ENCODE measurements around the gene PIGH. TPM values are rescaled to one million over a fixed set of nuclear protein-coding genes. Genes with fewer than 3 reads are reported as not detected.
"Not testable (repeated sequence)": the region's sequence is repeated elsewhere in the genome, so short reads cannot be mapped to it uniquely, and the experiment has no call there.

The PIGH gene, protein sequence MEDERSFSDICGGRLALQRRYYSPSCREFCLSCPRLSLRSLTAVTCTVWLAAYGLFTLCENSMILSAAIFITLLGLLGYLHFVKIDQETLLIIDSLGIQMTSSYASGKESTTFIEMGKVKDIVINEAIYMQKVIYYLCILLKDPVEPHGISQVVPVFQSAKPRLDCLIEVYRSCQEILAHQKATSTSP
- polyA plus RNA-seq (ENCODE audit: insufficient read length in 12 of 12): 10 to 100 TPM in 10 of 12 donors, not detected in 2; 12.6 to 18.2 (median 15.7) TPM
- long read RNA-seq, donor 1, transcript PIGH-201 (4 exons, 1,420 nt): major isoform, 12 of 20 reads
- long read RNA-seq, donor 1, partial matches to known transcripts: 0 of 20 reads
- long read RNA-seq, donor 1, other reads (novel, unspliced or antisense): 0 of 20 reads
- long read RNA-seq, donor 2, transcript PIGH-201 (4 exons, 1,420 nt): major isoform, 11 of 12 reads
- long read RNA-seq, donor 2, partial matches to known transcripts: 0 of 12 reads
- long read RNA-seq, donor 2, other reads (novel, unspliced or antisense): 0 of 12 reads
- long read RNA-seq, donor 3, transcript PIGH-201 (4 exons, 1,420 nt): major isoform, 6 of 6 reads
- long read RNA-seq, donor 3, partial matches to known transcripts: 0 of 6 reads
- long read RNA-seq, donor 3, other reads (novel, unspliced or antisense): 0 of 6 reads
- long read RNA-seq, donor 4, partial matches to known transcripts: 0 of 2 reads
- long read RNA-seq, donor 4, other reads (novel, unspliced or antisense): 0 of 2 reads
- long read RNA-seq, donor 5, transcript PIGH-201 (4 exons, 1,420 nt): major isoform, 9 of 11 reads
- long read RNA-seq, donor 5, partial matches to known transcripts: 0 of 11 reads
- long read RNA-seq, donor 5, other reads (novel, unspliced or antisense): 0 of 11 reads
- long read RNA-seq, donor 6, partial matches to known transcripts: 0 of 2 reads
- long read RNA-seq, donor 6, other reads (novel, unspliced or antisense): 0 of 2 reads
- long read RNA-seq, donor 7, partial matches to known transcripts: 0 of 5 reads
- long read RNA-seq, donor 7, other reads (novel, unspliced or antisense): 0 of 5 reads
- long read RNA-seq, donor 8, transcript PIGH-201 (4 exons, 1,420 nt): major isoform, 8 of 10 reads
- long read RNA-seq, donor 8, partial matches to known transcripts: 0 of 10 reads
- long read RNA-seq, donor 8, other reads (novel, unspliced or antisense): 0 of 10 reads
- long read RNA-seq, donor 9, transcript PIGH-201 (4 exons, 1,420 nt): major isoform, 5 of 5 reads
- long read RNA-seq, donor 9, partial matches to known transcripts: 0 of 5 reads
- long read RNA-seq, donor 9, other reads (novel, unspliced or antisense): 0 of 5 reads
- long read RNA-seq, donor 10, partial matches to known transcripts: 0 of 5 reads
- long read RNA-seq, donor 10, other reads (novel, unspliced or antisense): 0 of 5 reads
- long read RNA-seq, donor 11, transcript PIGH-201 (4 exons, 1,420 nt): major isoform, 7 of 9 reads
- long read RNA-seq, donor 11, partial matches to known transcripts: 0 of 9 reads
- long read RNA-seq, donor 11, other reads (novel, unspliced or antisense): 0 of 9 reads

DNA sequence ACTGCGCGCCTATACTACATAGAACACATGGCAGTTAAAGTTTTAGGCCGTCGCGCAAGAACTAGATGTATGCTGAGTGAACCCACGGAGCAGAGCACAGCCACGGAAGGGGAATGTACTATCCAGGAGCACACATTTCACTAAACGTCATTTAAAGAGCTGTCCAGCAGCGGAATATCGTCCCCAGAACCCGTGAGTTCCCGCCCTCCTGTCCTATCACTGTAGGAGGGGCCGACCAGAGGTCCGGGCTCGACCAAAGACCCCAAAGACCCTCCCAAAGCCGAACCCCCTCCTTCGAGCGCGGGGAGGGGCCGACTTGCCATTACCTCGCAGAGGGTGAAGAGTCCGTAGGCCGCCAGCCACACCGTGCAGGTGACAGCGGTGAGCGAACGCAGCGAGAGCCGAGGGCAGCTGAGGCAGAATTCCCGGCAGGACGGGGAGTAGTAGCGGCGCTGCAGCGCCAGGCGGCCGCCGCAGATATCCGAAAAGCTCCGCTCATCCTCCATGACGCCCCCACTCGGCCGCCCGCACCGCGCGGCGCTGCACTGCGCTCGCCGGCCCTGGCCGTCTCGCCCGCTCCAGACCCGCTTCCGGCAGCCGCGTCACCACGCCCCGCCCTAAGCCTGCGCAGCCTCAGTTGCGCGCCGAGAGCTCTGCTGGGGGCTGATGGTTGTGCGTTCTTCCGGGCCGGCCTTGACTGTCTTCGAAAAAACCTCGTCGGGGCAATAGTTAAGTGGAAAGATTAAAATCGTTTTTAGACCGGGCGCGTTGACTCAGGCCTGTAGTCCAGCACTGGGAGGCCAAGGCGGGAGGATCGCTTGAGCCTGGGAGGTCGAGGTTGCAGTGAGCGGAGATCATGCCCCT, at the start of gene PIGH:
PIGH (minus strand) TSS at position 571 of the 864 bp plus-strand sequence; CDS start at position 506, 65 bp downstream.
- DNase-seq: peak; percentile 88

DNA sequence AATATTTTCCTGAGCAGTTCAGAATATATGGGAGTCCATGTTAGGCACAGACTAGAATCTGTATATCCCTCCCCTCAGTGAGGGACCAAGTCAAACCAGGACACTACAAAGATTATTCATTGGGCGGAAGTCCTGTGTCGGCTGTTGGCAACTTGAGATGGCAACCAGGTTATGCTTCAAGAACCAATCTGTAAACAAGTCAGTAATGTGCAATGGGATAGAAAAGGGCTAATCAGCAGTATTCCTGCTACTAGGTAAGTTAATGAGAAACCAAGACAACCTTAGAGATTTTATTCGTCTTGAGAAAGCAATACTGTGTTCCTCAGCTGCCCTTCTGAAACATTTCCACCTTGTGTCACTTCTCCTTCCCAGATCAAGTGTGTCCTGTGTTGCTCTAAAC, 46.1 kb upstream of the PIGH start:
- DNase-seq: no peak

DNA sequence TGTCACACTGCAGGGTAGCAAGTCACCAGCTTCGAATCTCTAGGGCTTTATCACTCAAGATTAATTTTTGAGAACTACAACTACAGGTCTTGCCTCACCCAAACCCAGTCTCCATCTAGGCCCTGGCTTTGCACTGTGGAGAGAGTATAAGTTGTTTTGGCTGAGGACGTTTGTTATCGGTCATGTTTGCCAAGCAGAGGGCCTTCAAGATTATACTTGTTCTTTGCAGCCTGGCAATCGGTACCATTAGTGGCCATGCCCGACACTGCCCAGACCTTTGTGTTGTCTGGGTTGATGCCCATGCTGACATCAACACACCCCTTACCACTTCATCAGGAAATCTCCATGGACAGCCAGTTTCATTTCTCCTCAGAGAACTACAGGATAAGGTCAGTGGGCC, 45.3 kb upstream of the PIGH start:
- no peak for DNase-seq

DNA sequence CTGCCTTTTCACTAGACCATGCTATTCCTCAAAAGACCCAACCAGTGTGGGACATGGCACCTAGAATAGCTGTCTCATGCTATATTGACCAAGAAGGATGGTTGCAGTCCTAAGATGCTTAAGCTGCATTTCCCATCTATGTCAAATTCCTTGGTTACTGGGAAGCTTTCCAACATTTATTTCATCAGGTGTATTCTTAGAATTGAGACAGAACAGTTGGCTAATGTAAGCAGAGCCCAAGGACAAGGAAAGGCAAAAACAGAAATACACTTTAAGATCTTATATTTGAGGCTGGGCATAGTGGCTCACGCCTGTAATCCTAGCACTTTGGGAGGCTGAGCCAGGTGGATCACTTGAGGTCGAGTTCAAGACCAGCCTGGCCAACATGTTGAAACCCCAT, 44.4 kb upstream of the PIGH start:
- no peak for DNase-seq

DNA sequence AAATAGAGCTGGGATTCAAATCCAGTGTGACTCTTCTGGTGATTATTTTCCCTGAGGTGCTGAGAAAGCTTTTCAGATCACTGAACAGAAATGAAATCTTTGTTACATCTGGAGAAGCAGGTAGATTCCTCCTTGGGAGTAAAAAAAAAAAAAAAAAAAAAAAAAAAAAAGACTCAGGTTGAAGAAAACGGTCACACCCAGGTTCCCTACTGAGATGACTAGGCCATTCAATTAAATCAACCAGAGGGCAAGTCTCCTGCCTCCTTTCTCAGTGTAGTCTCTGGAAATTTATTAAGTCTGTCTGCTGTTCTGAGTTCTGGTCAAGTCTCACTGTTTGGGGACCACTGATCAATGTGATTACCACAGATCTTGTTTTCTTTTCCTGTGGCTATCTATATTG, 43.6 kb upstream of the PIGH start:
- DNase-seq: no peak

DNA sequence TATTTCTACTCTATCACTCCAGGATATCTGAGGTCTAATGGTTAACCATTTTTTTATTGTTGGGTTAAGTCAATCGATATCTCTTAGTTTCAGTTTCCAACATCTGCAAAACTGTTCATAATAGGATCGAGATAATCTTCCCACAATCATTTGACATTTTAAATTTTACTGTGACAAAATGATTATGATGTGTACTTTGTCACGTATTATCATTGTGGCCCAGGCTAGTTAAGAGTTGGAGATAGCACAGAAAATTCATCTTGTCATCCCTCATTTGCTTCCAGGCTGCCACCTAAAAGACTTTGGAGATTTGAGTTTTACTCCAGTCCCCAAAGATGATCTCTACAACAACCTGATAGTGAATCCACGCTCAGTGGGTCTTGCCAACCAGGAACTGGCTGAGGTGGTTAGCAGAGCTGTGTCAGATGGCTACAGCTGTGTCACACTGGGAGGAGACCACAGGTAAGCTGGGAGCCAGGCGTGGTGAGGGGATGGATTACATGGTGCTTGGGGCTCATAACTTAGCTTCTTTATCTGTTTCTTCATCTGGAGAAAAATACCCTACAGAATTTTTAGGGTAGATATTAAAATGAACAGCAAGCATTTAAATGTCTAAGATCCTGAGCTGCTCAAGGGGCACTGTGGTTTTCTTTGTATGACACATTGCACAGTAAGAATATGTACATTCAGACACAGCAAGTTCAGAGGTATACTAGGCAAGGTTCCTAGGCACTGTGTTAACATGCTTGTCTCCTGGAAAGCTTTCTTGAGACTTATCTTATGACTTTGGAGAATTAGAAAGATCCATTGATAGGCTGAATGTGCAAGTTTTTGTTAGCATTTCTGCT, 42.1 kb upstream of the PIGH start:
- DNase-seq: no peak

DNA sequence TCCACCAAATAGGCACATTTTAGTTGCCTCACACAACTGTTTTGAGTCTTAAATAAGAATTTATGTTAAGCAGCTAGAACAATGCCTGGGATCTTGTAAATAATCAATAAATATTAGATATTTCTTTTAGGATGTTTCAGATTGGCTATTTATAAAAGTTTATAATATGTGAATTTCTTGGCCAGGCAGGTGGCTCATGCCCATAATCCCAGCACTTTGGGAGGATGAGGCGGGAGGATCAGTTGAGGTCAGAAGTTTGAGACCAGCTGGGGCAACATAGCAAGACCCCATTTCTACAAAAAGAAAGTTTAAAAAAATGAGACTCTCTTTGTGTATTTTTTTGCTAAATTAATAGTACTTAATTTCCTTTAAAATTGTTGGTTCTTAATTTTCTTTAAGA, 41.4 kb upstream of the PIGH start:
- DNase-seq: no peak

DNA sequence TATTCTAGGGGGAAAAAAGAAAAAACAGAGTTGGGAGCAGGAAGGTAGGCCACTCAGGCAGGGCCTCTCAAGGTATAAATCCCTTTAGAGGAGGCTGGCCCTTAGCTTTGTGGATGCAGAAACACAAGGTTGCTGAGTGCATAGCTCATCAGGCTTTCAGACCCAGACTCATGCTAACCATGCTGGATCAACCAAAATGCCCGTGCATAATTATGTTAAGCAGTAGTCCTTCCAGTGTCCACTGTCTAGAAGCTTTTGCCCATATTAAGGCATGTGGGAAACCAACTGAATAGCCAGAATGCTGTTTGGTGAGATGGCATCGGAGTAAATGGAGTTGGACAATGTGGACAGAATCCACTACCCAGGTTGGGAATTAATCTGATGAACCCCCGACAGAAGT, 38.6 kb upstream of the PIGH start:
- no peak for DNase-seq

DNA sequence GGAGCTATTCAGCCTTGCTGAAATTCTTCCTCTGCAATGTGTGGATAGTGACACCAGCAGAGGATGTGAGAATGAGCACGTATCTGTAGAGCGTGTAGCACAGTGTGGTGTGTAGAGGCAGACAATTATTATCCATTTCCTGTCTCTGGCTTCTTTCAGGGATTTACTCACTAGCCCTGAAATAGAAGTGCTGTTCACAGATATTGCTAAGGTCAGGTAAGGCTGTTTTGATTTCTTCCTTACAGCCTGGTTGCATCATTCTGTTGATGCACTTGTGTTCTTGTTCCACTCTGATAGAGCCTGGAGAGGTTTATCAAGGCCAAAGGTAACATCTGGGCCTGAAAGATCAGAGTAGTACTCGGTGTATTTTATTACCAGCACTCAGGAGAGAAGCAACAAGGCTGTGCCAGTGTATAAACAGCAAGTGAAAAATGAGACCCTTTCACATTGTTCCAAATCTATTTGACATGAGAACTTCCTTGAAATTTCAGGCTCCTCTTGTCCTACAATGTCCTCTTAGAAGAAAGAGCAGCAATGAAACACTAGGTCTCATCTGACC, 36.4 kb upstream of the PIGH start:
- no peak for DNase-seq

DNA sequence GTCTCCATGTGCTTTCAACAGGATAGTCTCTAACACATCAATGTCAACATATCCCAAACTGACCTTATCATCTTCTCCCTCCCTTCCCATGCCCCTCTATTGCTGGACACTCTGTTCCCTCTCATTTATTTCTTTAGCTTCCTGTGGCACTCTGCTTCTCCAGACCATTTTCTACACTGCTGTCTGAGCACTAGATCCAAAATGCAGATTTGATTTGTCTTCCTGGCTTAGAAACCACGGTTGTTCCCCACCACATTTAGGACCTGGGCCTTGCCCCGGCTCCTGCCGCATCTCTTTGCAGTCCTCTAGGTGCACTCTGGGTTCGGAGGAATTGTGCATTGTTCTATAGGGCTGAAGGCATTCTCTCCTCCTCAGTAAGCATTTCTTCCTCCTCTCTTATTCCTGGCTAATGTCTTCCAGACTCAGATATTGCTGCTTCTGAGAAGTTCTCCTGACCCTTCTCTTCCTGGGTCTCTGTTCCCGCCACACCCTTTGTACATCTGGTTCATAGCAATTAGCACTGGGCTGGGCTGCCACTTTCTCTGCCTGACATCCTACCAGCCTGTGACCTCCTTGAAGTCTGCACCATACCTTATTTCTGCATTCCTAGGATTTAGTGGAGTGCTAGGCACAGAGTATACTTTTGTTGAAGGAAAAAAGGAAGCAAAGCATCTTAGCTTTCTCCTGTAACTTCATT, 33.5 kb upstream of the PIGH start:
- no peak for DNase-seq

DNA sequence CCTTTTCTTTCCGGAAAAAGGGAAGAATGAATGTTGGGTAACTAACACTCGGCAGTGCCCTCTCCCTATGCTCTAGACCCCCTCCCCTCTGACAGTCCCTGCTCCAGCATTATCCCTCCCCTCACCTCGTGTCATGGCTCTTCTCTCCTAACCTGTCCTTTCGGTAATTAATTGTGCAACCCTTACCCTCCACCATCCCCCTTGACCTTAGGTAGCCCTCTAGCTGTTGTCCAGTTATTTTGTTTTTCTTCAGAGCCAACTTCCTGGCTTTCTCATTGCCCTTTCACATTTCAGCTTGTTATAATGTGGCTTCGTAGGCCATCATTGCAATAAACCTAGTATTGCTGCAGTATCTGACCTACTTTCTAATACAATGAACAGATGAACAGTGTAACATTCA, 30.9 kb upstream of the PIGH start:
- no peak for DNase-seq

DNA sequence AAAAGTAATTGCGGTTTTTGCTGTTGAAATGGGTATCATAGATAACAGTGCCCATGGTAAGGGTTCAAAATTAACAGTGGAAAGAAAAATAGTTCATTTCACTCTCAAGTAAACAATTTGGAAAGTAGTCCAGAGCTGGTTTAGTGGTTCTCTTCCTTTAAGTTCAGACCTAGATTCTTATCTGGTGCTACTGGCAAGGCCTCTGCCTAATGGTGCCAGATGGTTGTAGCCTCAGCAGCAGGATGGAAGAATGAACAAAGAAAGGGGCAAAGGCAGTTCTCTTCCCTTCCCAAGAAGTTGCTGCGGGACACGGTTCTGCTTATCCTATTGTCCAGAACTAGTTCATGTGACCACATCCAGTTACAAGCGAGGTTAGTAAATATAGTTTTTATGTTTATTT, 30.1 kb upstream of the PIGH start:
- no peak for DNase-seq

DNA sequence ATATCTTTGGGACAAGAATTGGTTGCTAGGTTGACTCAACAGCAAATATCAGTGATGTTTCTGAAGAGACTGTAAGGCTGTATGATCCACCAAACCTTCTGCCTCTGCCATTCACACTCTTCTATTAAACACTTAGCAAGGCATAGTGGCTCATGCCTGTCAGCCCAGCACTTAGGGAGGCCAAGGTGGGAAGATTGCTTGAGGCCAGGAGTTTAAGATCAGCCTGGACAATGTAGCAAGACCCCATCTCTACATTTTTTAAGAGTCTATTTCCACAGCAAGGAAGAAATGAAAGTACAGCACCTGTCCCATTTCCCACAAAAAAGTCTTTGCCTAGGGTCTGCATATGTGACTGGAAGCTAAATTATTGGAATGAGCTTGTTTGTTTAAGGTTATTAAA, 27.5 kb upstream of the PIGH start:
- DNase-seq: no peak

DNA sequence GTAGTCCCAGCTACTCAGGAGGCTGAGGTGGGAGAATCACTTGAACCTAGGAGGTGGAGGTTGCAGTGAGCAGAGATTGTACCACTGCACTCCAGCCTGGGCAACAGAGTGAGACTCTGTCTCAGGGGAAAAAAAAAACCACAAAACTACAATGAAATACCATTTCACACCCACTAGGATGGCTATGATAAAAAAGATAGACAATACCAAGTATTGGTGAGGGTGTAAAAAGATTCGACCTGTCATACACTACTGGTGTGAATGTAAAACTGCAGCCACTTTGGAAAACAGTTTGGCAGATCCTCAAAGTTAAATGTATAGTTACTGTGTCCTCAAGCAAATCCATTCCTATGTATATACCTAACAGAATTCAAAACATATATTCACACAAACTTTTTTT, 26.1 kb upstream of the PIGH start:
- not testable (repeated sequence) for DNase-seq

DNA sequence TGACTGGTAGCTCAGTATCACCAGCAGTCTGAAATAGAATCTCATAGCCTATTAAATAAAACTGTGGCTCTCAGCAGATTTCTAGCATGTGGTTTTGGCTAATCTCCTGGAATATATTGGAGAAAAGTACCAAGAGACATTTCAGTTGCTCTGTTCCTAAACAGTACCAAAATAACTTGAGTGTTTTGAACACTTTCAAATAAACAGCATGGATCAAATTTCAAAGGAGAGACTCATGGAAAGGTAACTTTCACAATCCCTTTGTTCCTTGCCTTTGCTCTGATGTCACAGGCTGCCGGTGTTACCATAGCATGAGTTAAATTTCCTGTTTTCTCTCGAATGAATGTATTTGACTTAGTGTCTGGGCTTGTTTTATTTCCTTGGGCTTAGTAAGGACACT, 23.0 kb upstream of the PIGH start:
- peak; percentile 13 for DNase-seq

DNA sequence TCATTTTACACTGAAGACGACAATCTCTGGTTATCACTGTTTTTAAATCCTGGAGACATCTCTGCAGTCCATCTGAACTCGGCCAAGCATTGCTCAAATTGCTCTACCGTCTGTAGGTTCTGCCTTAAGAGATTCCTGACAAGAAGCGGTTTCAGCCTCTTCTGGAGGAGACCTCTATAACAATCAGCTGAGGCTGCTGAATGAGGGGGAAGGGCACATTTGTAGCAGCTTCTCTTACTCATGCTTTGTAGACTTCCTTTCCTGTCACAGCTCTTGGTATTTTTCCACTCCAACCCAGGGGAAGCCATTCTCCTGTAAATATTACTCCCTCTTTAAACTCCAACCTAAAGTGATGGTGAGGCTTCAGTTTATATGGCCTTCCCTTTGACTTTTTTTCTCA, 22.6 kb upstream of the PIGH start:
- peak; percentile 37 for DNase-seq

DNA sequence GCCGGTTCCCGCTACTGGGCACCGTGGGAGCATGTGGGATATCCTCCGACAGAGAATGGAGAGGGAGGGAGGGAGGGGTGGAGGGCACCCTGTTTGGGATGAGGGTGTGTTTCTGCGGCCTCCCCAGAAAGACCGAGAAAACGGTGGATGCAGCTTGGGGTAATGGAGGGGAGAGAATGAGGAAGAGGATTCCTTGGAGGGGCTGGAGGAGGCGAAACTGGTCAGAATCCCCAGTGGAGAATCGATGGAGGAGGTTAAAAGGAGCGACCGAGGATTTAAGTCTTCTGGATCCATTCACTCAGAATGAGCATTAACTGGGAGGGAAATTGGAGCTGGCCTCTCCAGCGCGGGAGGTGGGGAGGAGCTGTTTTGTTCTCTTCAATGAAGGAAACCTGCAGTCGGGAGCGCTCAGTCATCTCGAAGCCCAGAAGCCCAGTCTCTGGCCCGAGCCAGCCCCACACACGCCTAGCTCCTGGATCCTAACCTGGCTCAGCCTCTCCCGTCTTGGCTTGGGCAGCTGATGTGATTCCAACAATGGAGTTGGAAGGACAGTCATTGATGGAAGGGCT, 20.2 kb upstream of the PIGH start:
- DNase-seq: peak; percentile 14

Data from muscle of arm (tissue), 14 donors.